SH-SY5Y (cell line): ENCODE results near the gene MOB3C.

Experiments
- GATA2 ChIP-seq: IDR thresholded peaks from 2 replicates; pipeline ENCODE4 v1.6.1; 2011; ENCODE audit warnings: mild to moderate bottlenecking, low read depth, low read length
- GATA3 ChIP-seq: IDR thresholded peaks from 2 replicates; pipeline ENCODE4 v1.6.1; 2011; ENCODE audit warnings: low read depth, mild to moderate bottlenecking, low read length, moderate library complexity

DNA sequence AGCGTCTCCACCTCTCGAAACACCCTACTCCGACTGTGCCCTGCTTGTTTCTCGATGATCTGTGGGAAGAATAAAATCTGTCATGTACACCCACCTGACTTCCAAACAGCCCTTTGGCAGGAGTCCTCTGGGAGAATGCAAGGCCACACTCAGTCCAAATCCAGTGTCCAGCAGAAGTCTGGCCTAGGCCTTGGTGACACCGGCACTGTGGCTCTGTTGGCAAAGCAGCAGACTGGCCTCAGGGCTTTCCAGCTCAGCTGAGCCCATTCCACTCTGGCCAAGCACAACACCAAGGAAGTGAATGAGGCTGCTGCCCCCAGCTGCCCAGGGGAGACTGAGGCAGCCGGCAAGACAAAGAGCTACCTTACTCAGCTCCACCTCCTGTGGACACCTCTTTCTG lies 40.0 kb downstream of the MOB3C start:
- TF ChIP-seq GATA2 (no peak), GATA3 (no peak)
